GM12878 (cell line): ENCODE measurements around the gene SUPT4H1. TPM values are rescaled to one million over a fixed set of nuclear protein-coding genes. Genes with fewer than 3 reads are reported as not detected.
A peak's percentile ranks its signal among the peaks of the same experiment; 100 is the strongest.

Source experiments
- ASH2L ChIP-seq: fragments of 300-600, 200-600 bp; sonication (generic); IDR thresholded peaks from 2 replicates; pipeline ENCODE4 v1.6.1; 2017; ENCODE audit warnings: low read depth, mild to moderate bottlenecking, borderline replicate concordance
- ELK1 ChIP-seq: IDR thresholded peaks from 2 replicates; pipeline ENCODE4 v1.6.1; 2012; ENCODE audit warnings: low read depth, low read length, improper control_type of control experiment
- EZH2 ChIP-seq: IDR thresholded peaks from 2 replicates; pipeline ENCODE4 v1.6.1; 2012; ENCODE audit warnings: low read depth, mild to moderate bottlenecking, control low read depth, inconsistent platforms, low read length, borderline replicate concordance; ENCODE audit not compliant: control insufficient read depth
- IRF3 ChIP-seq: fragments of 450-650 bp; IDR thresholded peaks from 2 replicates; pipeline ENCODE4 v1.6.1; 2014; ENCODE audit warnings: mild to moderate bottlenecking
- LARP7 ChIP-seq: fragments of 450-650 bp; IDR thresholded peaks from 2 replicates; pipeline ENCODE4 v1.6.1; 2017; ENCODE audit warnings: mild to moderate bottlenecking
- MAX ChIP-seq: IDR thresholded peaks from 2 replicates; pipeline ENCODE4 v1.6.1; 2012; ENCODE audit warnings: low read depth, low read length, improper control_type of control experiment
- MLLT1 ChIP-seq: fragments of 450-650 bp; IDR thresholded peaks from 2 replicates; pipeline ENCODE4 v1.6.1; 2016; ENCODE audit warnings: mild to moderate bottlenecking
- NBN ChIP-seq: fragments of 450-650 bp; IDR thresholded peaks from 2 replicates; pipeline ENCODE4 v1.6.1; 2016
- NKRF ChIP-seq: fragments of 450-650 bp; conservative IDR thresholded peaks from 2 replicates; pipeline ENCODE4 v1.6.1; 2017; ENCODE audit warnings: mild to moderate bottlenecking, moderate library complexity
- PAX5 ChIP-seq: IDR thresholded peaks from 2 replicates; pipeline ENCODE4 v1.6.1; 2011; ENCODE audit warnings: low read depth, low read length, borderline replicate concordance
- POLR2A ChIP-seq: IDR thresholded peaks from 2 replicates; pipeline ENCODE4 v1.6.1; 2011; ENCODE audit warnings: low read depth, mild to moderate bottlenecking, low read length
- RB1 ChIP-seq: fragments of 450-650 bp; formaldehyde crosslinking; IDR thresholded peaks from 2 replicates; pipeline ENCODE4 v1.6.1; 2017; ENCODE audit warnings: mild to moderate bottlenecking, borderline replicate concordance
- RCOR1 ChIP-seq: conservative IDR thresholded peaks from 2 replicates; pipeline ENCODE4 v1.6.1; 2012; ENCODE audit warnings: low read depth, low read length, improper control_type of control experiment
- SPI1 ChIP-seq: IDR thresholded peaks from 2 replicates; pipeline ENCODE4 v1.6.1; 2011; ENCODE audit warnings: low read depth, mild to moderate bottlenecking, low read length, moderate library complexity, borderline replicate concordance; ENCODE audit not compliant: insufficient read depth
- SREBF1 ChIP-seq: IDR thresholded peaks from 2 replicates; pipeline ENCODE4 v1.6.1; 2012; ENCODE audit warnings: mild to moderate bottlenecking, low read length
- SRF ChIP-seq, 2 experiments: IDR thresholded peaks; 2 replicates each; pipeline ENCODE4 v1.6.1; 2011; ENCODE audit warnings: low read depth in 2 of 2, low read length in 2 of 2, mild to moderate bottlenecking in 1 of 2, moderate library complexity in 1 of 2
- SUZ12 ChIP-seq: fragments of 200-600 bp; sonication (generic); IDR thresholded peaks from one replicate; pipeline ENCODE4 v1.6.1; 2018; ENCODE audit warnings: antibody characterized with exemption, mild to moderate bottlenecking; ENCODE audit not compliant: unreplicated experiment
- YY1 ChIP-seq: IDR thresholded peaks from 2 replicates; pipeline ENCODE4 v1.6.1; 2011; ENCODE audit warnings: low read depth, mild to moderate bottlenecking, low read length
- ZNF24 ChIP-seq: fragments of 450-650 bp; IDR thresholded peaks from 2 replicates; pipeline ENCODE4 v1.6.1; 2017; ENCODE audit warnings: antibody characterized with exemption, mild to moderate bottlenecking
- ZNF687 ChIP-seq: fragments of 450-650 bp; IDR thresholded peaks from 2 replicates; pipeline ENCODE4 v1.6.1; 2017; ENCODE audit warnings: mild to moderate bottlenecking, moderate library complexity
- ZSCAN29 ChIP-seq: fragments of 450-650 bp; IDR thresholded peaks from 2 replicates; pipeline ENCODE4 v1.6.1; 2017; ENCODE audit warnings: mild to moderate bottlenecking, moderate library complexity
- polyA plus RNA-seq, 11 experiments: library from polyadenylated mRNA; depleted of rRNA in 4 of 11; unstranded in 6 of 11; stranded (reverse) in 5 of 11; fragments of >200 nt; fragmentation: Nextera tagmentation in 4 of 11; fragmentation: Illumina TruSeq in 1 of 11; extraction: Ambion mirVana in 4 of 11; extraction: Trizol in 1 of 11; gene quantifications; 1 replicate in 1 of 11; 2 replicates in 10 of 11; pipeline versions ENCODE4 v1.2.1 to v1.2.3, GENCODE V29; 2011 to 2016; ENCODE audit warnings: inconsistent platforms in 2 of 11, missing spikeins in 2 of 11, low read depth in 1 of 11
- total RNA-seq, 4 experiments: library from RNA; depleted of rRNA in 3 of 4; stranded (reverse); fragments of >200 nt in 3 of 4; fragmentation: Illumina TruSeq in 1 of 4; extraction: Trizol in 1 of 4; gene quantifications; 2 replicates each; pipeline versions ENCODE4 v1.2.1 to v1.2.3, GENCODE V29; 2013 to 2021

The SUPT4H1 gene
- total and polyA plus RNA-seq, 10 of the 15 experiments (the other 5 are each of a cell fraction or from before 2014, with no cell fraction given): 83.8 to 293 (median 128) TPM

- TF ChIP-seq ZNF24 (no peak), NKRF (no peak), RB1 (0 out of 2 replicates have a peak, but pooled peaks have one; percentile 14), NBN (no peak), SPI1 (no peak), EZH2 (no peak), PAX5 (no peak), SUZ12 (no peak), MAX (peak; percentile 21; the same call in 1 of the 2 replicates), IRF3 (no peak), ZNF687 (peak; percentile 56; the same call in 1 of the 2 replicates), POLR2A (no peak), SREBF1 (no peak), ELK1 (no peak), ZSCAN29 (0 out of 2 replicates have a peak, but pooled peaks have one; percentile 25), YY1 (peak; percentile 87), ASH2L (no peak), RCOR1 (0 out of 2 replicates have a peak, but pooled peaks have one; percentile 32), MLLT1 (peak; percentile 98), SRF (IDR thresholded peaks at IDR 0.05; ENCODE audit: low read depth in 2 of 2, low read length in 2 of 2) (no peak), LARP7 (peak; percentile 67; the same call in 1 of the 2 replicates)
Observed at GRCh38 chr17:58337210-58337599, 14.8 kb downstream of the SUPT4H1 start (continued).
